GM19239 (cell line): ENCODE measurements around the gene SNAPC5.
A peak's percentile ranks its signal among the peaks of the same experiment; 100 is the strongest.
"Not testable (repeated sequence)": the region's sequence is repeated elsewhere in the genome, so short reads cannot be mapped to it uniquely, and the experiment has no call there.

ENCODE experiments used
- DNase-seq: peaks from one replicate; pipeline ENCODE4 v3.0.0; 2011; ENCODE audit warnings: low spot score; ENCODE audit not compliant: insufficient read length
- FAIRE-seq: peaks from 2 replicates; lab custom pipeline; 2011; peaks lifted over from hg19 to GRCh38; lab: Jason Lieb, UNC

The SNAPC5 gene

GRCh38 chr15:66497502-66498455 lies at the start of gene SNAPC5:
SNAPC5 (minus strand) TSS chr15:66497762; CDS start chr15:66497731, 31 bp downstream.
- DNase-seq (peak; percentile 72), FAIRE-seq (peak; percentile 83)

GRCh38 chr15:66545255-66545654 lies 47.7 kb upstream of the SNAPC5 start:
- DNase-seq = no peak
- no peak for FAIRE-seq

- no peak for DNase-seq
- no peak for FAIRE-seq
Measured at GRCh38 chr15:66542896-66543295, 45.3 kb upstream of the SNAPC5 start.

- FAIRE-seq = no peak
- no peak for DNase-seq
Measured at GRCh38 chr15:66535056-66535455, 37.5 kb upstream of the SNAPC5 start.

GRCh38 chr15:66524838-66525237 lies 27.3 kb upstream of the SNAPC5 start:
- no peak for DNase-seq
- FAIRE-seq = no peak

- no peak for FAIRE-seq
Measured at GRCh38 chr15:66523926-66524325, 26.4 kb upstream of the SNAPC5 start.

GRCh38 chr15:66515901-66516322 lies 18.4 kb upstream of the SNAPC5 start:
- no peak for DNase-seq
- FAIRE-seq = no peak

More at GRCh38 chr15:66523926-66524325, 26.4 kb upstream of the SNAPC5 start:
- no peak for DNase-seq

- no peak for FAIRE-seq
Measured at GRCh38 chr15:66514586-66514985, 17.0 kb upstream of the SNAPC5 start.

GRCh38 chr15:66508293-66508883 lies 10.8 kb upstream of the SNAPC5 start:
- FAIRE-seq = peak; percentile 78
- no peak for DNase-seq

More at GRCh38 chr15:66514586-66514985, 17.0 kb upstream of the SNAPC5 start:
- no peak for DNase-seq

- DNase-seq (no peak), FAIRE-seq (no peak)
Measured at GRCh38 chr15:66505818-66506217, 8.3 kb upstream of the SNAPC5 start.

- FAIRE-seq (peak; percentile 8), DNase-seq (no peak)
Measured at GRCh38 chr15:66505430-66505811, 7.9 kb upstream of the SNAPC5 start.

- DNase-seq (peak; percentile 54), FAIRE-seq (peak; percentile 97)
Measured at GRCh38 chr15:66504563-66505429, 7.2 kb upstream of the SNAPC5 start, which contains the start of the genes RPL4 and ZWILCH. RPL4 (minus strand) TSS chr15:66504855; CDS start chr15:66504790, 65 bp downstream. ZWILCH (plus strand) TSS chr15:66505326; CDS start chr15:66505339, 13 bp downstream.

- FAIRE-seq = no peak
- no peak for DNase-seq
Measured at GRCh38 chr15:66503780-66504562, 6.4 kb upstream of the SNAPC5 start.

- not testable (repeated sequence) for FAIRE-seq, DNase-seq
Measured at GRCh38 chr15:66503041-66503648, 5.6 kb upstream of the SNAPC5 start.

- FAIRE-seq = no peak
- DNase-seq = no peak
Measured at GRCh38 chr15:66502491-66502890, 4.9 kb upstream of the SNAPC5 start.

- not testable (repeated sequence) for FAIRE-seq, DNase-seq
Measured at GRCh38 chr15:66500346-66500745, 2.8 kb upstream of the SNAPC5 start.

GRCh38 chr15:66498501-66499386 lies 1.2 kb upstream of the SNAPC5 start:
- no peak for FAIRE-seq

GRCh38 chr15:66496951-66497501 lies 536 bp downstream of the SNAPC5 start:
- DNase-seq (no peak), FAIRE-seq (no peak)

More at GRCh38 chr15:66498501-66499386, 1.2 kb upstream of the SNAPC5 start:
- no peak for DNase-seq
